ENCODE data around the gene LEKR1. TPM values are rescaled to one million over a fixed set of nuclear protein-coding genes. Genes with fewer than 3 reads are reported as not detected.

LEKR1 gene
- total RNA-seq, 4 donors from 2014 or later: 0.22 to 1.3 (median 0.34) TPM; not detected in 1

GRCh38 chr3:156817646-156818272 lies 8.4 kb upstream of the LEKR1 start:
- TF ChIP-seq CTCF (IDR thresholded peaks at IDR 0.05; ENCODE audit: low read depth): no peak

GRCh38 chr3:156818273-156818651 lies 7.9 kb upstream of the LEKR1 start:
- no peak for TF ChIP-seq CTCF (IDR thresholded peaks at IDR 0.05; ENCODE audit: low read depth)

GRCh38 chr3:156818890-156819289 lies 7.3 kb upstream of the LEKR1 start:
- TF ChIP-seq CTCF (IDR thresholded peaks at IDR 0.05; ENCODE audit: low read depth): no peak

GRCh38 chr3:156819842-156820691 lies 6.1 kb upstream of the LEKR1 start:
- no peak for TF ChIP-seq CTCF (IDR thresholded peaks at IDR 0.05; ENCODE audit: low read depth)

GRCh38 chr3:156820692-156821080 lies 5.5 kb upstream of the LEKR1 start:
- TF ChIP-seq CTCF (IDR thresholded peaks at IDR 0.05; ENCODE audit: low read depth): no peak

GRCh38 chr3:156825795-156826143 lies 384 bp upstream of the LEKR1 start:
- no peak for TF ChIP-seq CTCF (IDR thresholded peaks at IDR 0.05; ENCODE audit: low read depth)
